Endometrial microvascular endothelial cells (primary cell): ENCODE measurements around the gene ZFP42. TPM values are rescaled to one million over a fixed set of nuclear protein-coding genes. Genes with fewer than 3 reads are reported as not detected.

Experiments used
- total RNA-seq: library from RNA; depleted of rRNA; stranded (reverse); fragments of >200 nt; gene quantifications from one replicate; pipeline ENCODE4 v1.2.3, GENCODE V29; 2015; ENCODE audit errors: inconsistent ontology term

ZFP42 gene
- total RNA-seq, 1 donor from 2014 or later: 0.93 TPM

Other genes starting within 250 kb of the ZFP42 start
- gene TRIML2, start 113.8 kb downstream of the ZFP42 start, total RNA-seq: 64.1 TPM
- gene TRIML1, start 143.7 kb downstream of the ZFP42 start, total RNA-seq: not detected